ENCODE measurements around the gene KLK3. TPM values are rescaled to one million over a fixed set of nuclear protein-coding genes. Genes with fewer than 3 reads are reported as not detected.

Gene KLK3
- total RNA-seq, 1 experiment from 2014 or later = not detected

- Histone ChIP-seq H3K36me3 (ENCODE audit: low read depth, low read length) (no peaks in the 10 kb centered on the region), H3K9me3 (ENCODE audit: low read length) (no peaks in the 10 kb centered on the region), H3K9ac (ENCODE audit: low read length) (no peak overlapping the region), H3K9me2 (replicated peaks; ENCODE audit: low read length) (no peaks in the 10 kb centered on the region), H3K27ac (ENCODE audit: low read length) (no peak overlapping the region), H3K4me3 (ENCODE audit: low read length) (no peak overlapping the region), H3K4me2 (ENCODE audit: low read length) (no peak overlapping the region), H3K79me2 (ENCODE audit: low read length) (no peaks in the 10 kb centered on the region), H2AFZ (ENCODE audit: low read length) (no peak overlapping the region), H4K20me1 (ENCODE audit: low read length) (no peaks in the 10 kb centered on the region), H3K27me3 (ENCODE audit: low read length) (peaks cover 76% of the 10 kb centered on the region), H3K4me1 (ENCODE audit: insufficient read depth, low read length) (no peaks in the 10 kb centered on the region), H3F3A (ENCODE audit: low read length, unreplicated experiment) (no peaks in the 10 kb centered on the region)
- ChIA-PET POLR2A (ENCODE audit: unreplicated experiment) (no interaction called here), CTCF (no interaction called here)
- TF ChIP-seq EZH2phosphoT487 (IDR thresholded peaks at IDR 0.05; ENCODE audit: borderline replicate concordance, low read length) (no peak), EZH2 (IDR thresholded peaks at IDR 0.05; ENCODE audit: low read length, unreplicated experiment) (no peak)
- TF ChIP-seq, protein P1, sequence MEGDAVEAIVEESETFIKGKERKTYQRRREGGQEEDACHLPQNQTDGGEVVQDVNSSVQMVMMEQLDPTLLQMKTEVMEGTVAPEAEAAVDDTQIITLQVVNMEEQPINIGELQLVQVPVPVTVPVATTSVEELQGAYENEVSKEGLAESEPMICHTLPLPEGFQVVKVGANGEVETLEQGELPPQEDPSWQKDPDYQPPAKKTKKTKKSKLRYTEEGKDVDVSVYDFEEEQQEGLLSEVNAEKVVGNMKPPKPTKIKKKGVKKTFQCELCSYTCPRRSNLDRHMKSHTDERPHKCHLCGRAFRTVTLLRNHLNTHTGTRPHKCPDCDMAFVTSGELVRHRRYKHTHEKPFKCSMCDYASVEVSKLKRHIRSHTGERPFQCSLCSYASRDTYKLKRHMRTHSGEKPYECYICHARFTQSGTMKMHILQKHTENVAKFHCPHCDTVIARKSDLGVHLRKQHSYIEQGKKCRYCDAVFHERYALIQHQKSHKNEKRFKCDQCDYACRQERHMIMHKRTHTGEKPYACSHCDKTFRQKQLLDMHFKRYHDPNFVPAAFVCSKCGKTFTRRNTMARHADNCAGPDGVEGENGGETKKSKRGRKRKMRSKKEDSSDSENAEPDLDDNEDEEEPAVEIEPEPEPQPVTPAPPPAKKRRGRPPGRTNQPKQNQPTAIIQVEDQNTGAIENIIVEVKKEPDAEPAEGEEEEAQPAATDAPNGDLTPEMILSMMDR (conservative IDR thresholded peaks at IDR 0.05; ENCODE audit: low read depth, low read length) = no peak
- intact Hi-C loops (cut with micrococcal nuclease) = no loop called here
- no peak for DNase-seq
- ATAC-seq = no peak
- BruUV-seq (replicated peaks) = no TSS peak
Observed at GRCh38 chr19:50851620-50852019, 3.1 kb upstream of the KLK3 start.

DNA sequence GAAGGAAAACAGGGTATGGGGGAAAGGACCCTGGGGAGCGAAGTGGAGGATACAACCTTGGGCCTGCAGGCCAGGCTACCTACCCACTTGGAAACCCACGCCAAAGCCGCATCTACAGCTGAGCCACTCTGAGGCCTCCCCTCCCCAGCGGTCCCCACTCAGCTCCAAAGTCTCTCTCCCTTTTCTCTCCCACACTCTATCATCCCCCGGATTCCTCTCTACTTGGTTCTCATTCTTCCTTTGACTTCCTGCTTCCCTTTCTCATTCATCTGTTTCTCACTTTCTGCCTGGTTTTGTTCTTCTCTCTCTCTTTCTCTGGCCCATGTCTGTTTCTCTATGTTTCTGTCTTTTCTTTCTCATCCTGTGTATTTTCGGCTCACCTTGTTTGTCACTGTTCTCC is 2.7 kb downstream of the KLK3 start:
- no peak for TF ChIP-seq EZH2 (IDR thresholded peaks at IDR 0.05; ENCODE audit: low read length, unreplicated experiment)
- H3K9me2 ChIP-seq (replicated peaks; ENCODE audit: low read length) = no peaks in the 10 kb centered on the region
- intact Hi-C loops (cut with micrococcal nuclease) = no loop called here
- H3K27me3 ChIP-seq (ENCODE audit: low read length) = peaks cover 89% of the 10 kb centered on the region
- ATAC-seq = no peak
- H3F3A ChIP-seq (ENCODE audit: low read length, unreplicated experiment) = no peaks in the 10 kb centered on the region
- H3K4me1 ChIP-seq (ENCODE audit: insufficient read depth, low read length) = no peaks in the 10 kb centered on the region
- H3K4me2 ChIP-seq (ENCODE audit: low read length) = no peak overlapping the region
- no peak overlapping the region for H2AFZ ChIP-seq (ENCODE audit: low read length)
- no peak for DNase-seq
- H3K36me3 ChIP-seq (ENCODE audit: low read depth, low read length) = no peaks in the 10 kb centered on the region
- H4K20me1 ChIP-seq (ENCODE audit: low read length) = no peaks in the 10 kb centered on the region
- no peak overlapping the region for H3K27ac ChIP-seq (ENCODE audit: low read length)
- POLR2A ChIA-PET (ENCODE audit: unreplicated experiment) = no interaction called here
- CTCF ChIA-PET = no interaction called here
- no peak overlapping the region for H3K4me3 ChIP-seq (ENCODE audit: low read length)
- H3K9ac ChIP-seq (ENCODE audit: low read length) = no peak overlapping the region
- no TSS peak for BruUV-seq (replicated peaks)
- no peaks in the 10 kb centered on the region for H3K9me3 ChIP-seq (ENCODE audit: low read length)
- no peaks in the 10 kb centered on the region for H3K79me2 ChIP-seq (ENCODE audit: low read length)

DNA sequence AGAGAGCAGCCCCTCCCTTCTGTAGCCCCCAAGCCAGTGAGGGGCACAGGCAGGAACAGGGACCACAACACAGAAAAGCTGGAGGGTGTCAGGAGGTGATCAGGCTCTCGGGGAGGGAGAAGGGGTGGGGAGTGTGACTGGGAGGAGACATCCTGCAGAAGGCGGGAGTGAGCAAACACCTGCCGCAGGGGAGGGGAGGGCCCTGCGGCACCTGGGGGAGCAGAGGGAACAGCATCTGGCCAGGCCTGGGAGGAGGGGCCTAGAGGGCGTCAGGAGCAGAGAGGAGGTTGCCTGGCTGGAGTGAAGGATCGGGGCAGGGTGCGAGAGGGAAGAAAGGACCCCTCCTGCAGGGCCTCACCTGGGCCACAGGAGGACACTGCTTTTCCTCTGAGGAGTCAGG is 4.2 kb downstream of the KLK3 start:
- POLR2A ChIA-PET (ENCODE audit: unreplicated experiment) = no interaction called here
- Histone ChIP-seq H3K9me2 (replicated peaks; ENCODE audit: low read length) (no peaks in the 10 kb centered on the region), H3K4me1 (ENCODE audit: insufficient read depth, low read length) (no peaks in the 10 kb centered on the region), H3K4me3 (ENCODE audit: low read length) (no peak overlapping the region), H3K9ac (ENCODE audit: low read length) (no peak overlapping the region), H2AFZ (ENCODE audit: low read length) (no peak overlapping the region), H3K27ac (ENCODE audit: low read length) (no peak overlapping the region), H3F3A (ENCODE audit: low read length, unreplicated experiment) (no peaks in the 10 kb centered on the region), H3K9me3 (ENCODE audit: low read length) (no peaks in the 10 kb centered on the region), H4K20me1 (ENCODE audit: low read length) (no peaks in the 10 kb centered on the region), H3K4me2 (ENCODE audit: low read length) (no peak overlapping the region), H3K36me3 (ENCODE audit: low read depth, low read length) (no peaks in the 10 kb centered on the region), H3K79me2 (ENCODE audit: low read length) (no peaks in the 10 kb centered on the region), H3K27me3 (ENCODE audit: low read length) (peaks cover 92% of the 10 kb centered on the region)
- TF ChIP-seq, protein P1 (conservative IDR thresholded peaks at IDR 0.05; ENCODE audit: low read depth, low read length) = no peak
- TF ChIP-seq EZH2phosphoT487 (IDR thresholded peaks at IDR 0.05; ENCODE audit: borderline replicate concordance, low read length) (no peak), EZH2 (IDR thresholded peaks at IDR 0.05; ENCODE audit: low read length, unreplicated experiment) (no peak)
- intact Hi-C loops (cut with micrococcal nuclease) = no loop called here
- CTCF ChIA-PET = no interaction called here
- DNase-seq = no peak
- no peak for ATAC-seq
- no TSS peak for BruUV-seq (replicated peaks)
